ENCODE results near the gene PFKFB3. TPM values are rescaled to one million over a fixed set of nuclear protein-coding genes. Genes with fewer than 3 reads are reported as not detected.

The PFKFB3 gene
- total and polyA plus RNA-seq, 2 of the 13 experiments (the other 11 are each of a cell fraction or from before 2014, with no cell fraction given) = 1.2 to 13.3 TPM

GRCh38 chr10:6174201-6174874, 28.4 kb upstream of the PFKFB3 start:
- in situ Hi-C loops (cut with HindIII; ENCODE audit: extremely low pct_ligation_motif_present, low pct_unique_long_range_greater_than_20kb) = loop anchor here (10.0 kb wide), 1 partner anchor 230 kb away; no protein-coding TSS in a partner anchor
- no TSS peak for BruUV-seq (replicated peaks)
- Histone ChIP-seq H3K9me3 (ENCODE audit: low read length) (no peaks in the 10 kb centered on the region), H3K27ac (ENCODE audit: extremely low read length, insufficient read depth, low read length) (no peak overlapping the region), H2AFZ (ENCODE audit: low read length) (no peak overlapping the region), H3K27me3 (ENCODE audit: control insufficient read depth in 1 of 2, insufficient read depth in 2 of 2, low read length in 2 of 2) (peaks cover 0 to 7% of the 10 kb centered on the region in 2 experiments; a peak in 1 of 5 replicates), H3K9ac (ENCODE audit: insufficient read depth, low read depth, low read length) (no peak overlapping the region), H3K4me1 (ENCODE audit: insufficient read depth, low read length) (peaks cover 17% of the 10 kb centered on the region), H4K20me1 (ENCODE audit: insufficient read depth, low read length) (no peaks in the 10 kb centered on the region), H3K79me2 (ENCODE audit: insufficient read depth, low read length) (no peaks in the 10 kb centered on the region), H3K4me3 (replicated peaks in 1 of 3; ENCODE audit: insufficient read depth in 1 of 3, low read depth in 2 of 3, low read length in 3 of 3) (no peak overlapping the region), H3K36me3 (replicated peaks in 1 of 2; ENCODE audit: control insufficient read depth in 1 of 2, insufficient read depth in 2 of 2, low read length in 2 of 2) (no peaks in the 10 kb centered on the region), H3K4me2 (ENCODE audit: low read depth, low read length) (no peak overlapping the region)
- TF ChIP-seq CCDC6 (CRISPR knock-in tag; IDR thresholded peaks at IDR 0.05) = no peak
- no peak for TF ChIP-seq MYC (CRISPR knock-in tag; IDR thresholded peaks at IDR 0.05; ENCODE audit: borderline replicate concordance)
- TF ChIP-seq ZNF777 (CRISPR knock-in tag; IDR thresholded peaks at IDR 0.05) = no peak
- TF ChIP-seq ZNF549 (CRISPR knock-in tag; IDR thresholded peaks at IDR 0.05) = no peak
- DNase-seq (ENCODE audit: low spot score) (no peak), ATAC-seq (no peak), FAIRE-seq (no peak)
- intact Hi-C loops (cut with micrococcal nuclease; ENCODE audit: unreplicated experiment) = no loop called here
- CTCF ChIA-PET (ENCODE audit: low intra/inter-chr PET ratio, low total read pairs) = no interaction called here
- POLR2A ChIA-PET = no interaction called here
- WGBS (ENCODE audit: low lambda C conversion rate) = 72% methylated on average over 18 of the region's 22 CpGs

DNA sequence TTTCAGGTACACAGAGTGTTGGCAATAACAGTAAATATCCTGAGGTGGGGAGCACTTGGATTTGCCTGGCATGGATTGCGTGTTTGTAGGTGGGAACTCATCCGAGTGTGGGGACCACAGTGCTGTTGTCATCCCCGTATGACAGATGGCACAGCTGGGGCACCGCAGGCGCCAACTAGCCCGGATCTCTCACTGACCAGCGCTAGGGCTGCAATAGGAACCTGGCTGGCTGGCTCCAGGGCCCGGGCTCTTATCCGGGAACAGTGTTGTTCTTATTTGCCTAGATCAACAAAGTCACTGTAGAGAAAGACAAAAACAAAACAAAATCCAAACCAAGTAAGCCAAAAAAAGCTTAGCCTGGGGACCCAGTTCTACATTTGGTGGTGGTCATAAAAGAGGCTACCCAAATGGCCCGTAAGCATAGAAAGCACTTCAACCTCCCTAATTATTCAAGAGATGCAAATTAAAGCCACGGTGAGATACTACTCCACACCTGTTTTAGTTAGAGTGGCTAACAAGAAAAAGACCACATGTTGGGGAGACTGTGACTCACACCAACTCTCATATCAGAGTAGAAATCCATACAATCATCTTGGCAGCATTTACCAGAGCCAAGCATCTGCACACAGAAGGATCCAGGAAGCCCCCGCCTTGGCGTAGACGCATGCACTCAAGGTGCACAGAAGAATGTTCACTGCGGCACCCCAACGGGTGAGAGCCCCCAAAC, 27.2 kb upstream of the PFKFB3 start:
- Histone ChIP-seq H2AFZ (ENCODE audit: low read length) (no peak overlapping the region), H3K27ac (ENCODE audit: extremely low read length, insufficient read depth, low read length) (no peak overlapping the region), H3K36me3 (replicated peaks in 1 of 2; ENCODE audit: control insufficient read depth in 1 of 2, insufficient read depth in 2 of 2, low read length in 2 of 2) (no peaks in the 10 kb centered on the region), H3K9me3 (ENCODE audit: low read length) (no peaks in the 10 kb centered on the region), H3K4me1 (ENCODE audit: insufficient read depth, low read length) (peaks cover 10% of the 10 kb centered on the region), H3K4me2 (ENCODE audit: low read depth, low read length) (no peak overlapping the region), H3K4me3 (replicated peaks in 1 of 3; ENCODE audit: insufficient read depth in 1 of 3, low read depth in 2 of 3, low read length in 3 of 3) (no peak overlapping the region), H3K79me2 (ENCODE audit: insufficient read depth, low read length) (no peaks in the 10 kb centered on the region), H3K9ac (ENCODE audit: insufficient read depth, low read depth, low read length) (no peak overlapping the region), H3K27me3 (ENCODE audit: control insufficient read depth in 1 of 2, insufficient read depth in 2 of 2, low read length in 2 of 2) (peaks cover 0 to 7% of the 10 kb centered on the region in 2 experiments; a peak in 1 of 5 replicates), H4K20me1 (ENCODE audit: insufficient read depth, low read length) (no peaks in the 10 kb centered on the region)
- DNase-seq (ENCODE audit: low spot score) (no peak), ATAC-seq (no peak), FAIRE-seq (no peak)
- BruUV-seq (replicated peaks) = no TSS peak
- in situ Hi-C loops (cut with HindIII; ENCODE audit: extremely low pct_ligation_motif_present, low pct_unique_long_range_greater_than_20kb) (loop anchor here (10.0 kb wide), 1 partner anchor 229 kb away; no protein-coding TSS in a partner anchor), intact Hi-C loops (cut with micrococcal nuclease; ENCODE audit: unreplicated experiment) (no loop called here)
- CTCF ChIA-PET (ENCODE audit: low intra/inter-chr PET ratio, low total read pairs) = no interaction called here
- POLR2A ChIA-PET = no interaction called here
- WGBS (ENCODE audit: low lambda C conversion rate) = 59% methylated on average over 16 of the region's 16 CpGs
- TF ChIP-seq GPN1 (CRISPR knock-in tag; IDR thresholded peaks at IDR 0.05; ENCODE audit: borderline replicate concordance) = no peak
- TF ChIP-seq, protein P1, sequence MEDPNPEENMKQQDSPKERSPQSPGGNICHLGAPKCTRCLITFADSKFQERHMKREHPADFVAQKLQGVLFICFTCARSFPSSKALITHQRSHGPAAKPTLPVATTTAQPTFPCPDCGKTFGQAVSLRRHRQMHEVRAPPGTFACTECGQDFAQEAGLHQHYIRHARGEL (CRISPR knock-in tag; IDR thresholded peaks at IDR 0.05) = no peak
- no peak for TF ChIP-seq TAF15 (IDR thresholded peaks at IDR 0.05; ENCODE audit: low read depth, low read length, poor library complexity, severe bottlenecking)
- TF ChIP-seq, protein P2, sequence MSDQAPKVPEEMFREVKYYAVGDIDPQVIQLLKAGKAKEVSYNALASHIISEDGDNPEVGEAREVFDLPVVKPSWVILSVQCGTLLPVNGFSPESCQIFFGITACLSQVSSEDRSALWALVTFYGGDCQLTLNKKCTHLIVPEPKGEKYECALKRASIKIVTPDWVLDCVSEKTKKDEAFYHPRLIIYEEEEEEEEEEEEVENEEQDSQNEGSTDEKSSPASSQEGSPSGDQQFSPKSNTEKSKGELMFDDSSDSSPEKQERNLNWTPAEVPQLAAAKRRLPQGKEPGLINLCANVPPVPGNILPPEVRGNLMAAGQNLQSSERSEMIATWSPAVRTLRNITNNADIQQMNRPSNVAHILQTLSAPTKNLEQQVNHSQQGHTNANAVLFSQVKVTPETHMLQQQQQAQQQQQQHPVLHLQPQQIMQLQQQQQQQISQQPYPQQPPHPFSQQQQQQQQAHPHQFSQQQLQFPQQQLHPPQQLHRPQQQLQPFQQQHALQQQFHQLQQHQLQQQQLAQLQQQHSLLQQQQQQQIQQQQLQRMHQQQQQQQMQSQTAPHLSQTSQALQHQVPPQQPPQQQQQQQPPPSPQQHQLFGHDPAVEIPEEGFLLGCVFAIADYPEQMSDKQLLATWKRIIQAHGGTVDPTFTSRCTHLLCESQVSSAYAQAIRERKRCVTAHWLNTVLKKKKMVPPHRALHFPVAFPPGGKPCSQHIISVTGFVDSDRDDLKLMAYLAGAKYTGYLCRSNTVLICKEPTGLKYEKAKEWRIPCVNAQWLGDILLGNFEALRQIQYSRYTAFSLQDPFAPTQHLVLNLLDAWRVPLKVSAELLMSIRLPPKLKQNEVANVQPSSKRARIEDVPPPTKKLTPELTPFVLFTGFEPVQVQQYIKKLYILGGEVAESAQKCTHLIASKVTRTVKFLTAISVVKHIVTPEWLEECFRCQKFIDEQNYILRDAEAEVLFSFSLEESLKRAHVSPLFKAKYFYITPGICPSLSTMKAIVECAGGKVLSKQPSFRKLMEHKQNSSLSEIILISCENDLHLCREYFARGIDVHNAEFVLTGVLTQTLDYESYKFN (CRISPR knock-in tag; conservative IDR thresholded peaks at IDR 0.05) = no peak
- TF ChIP-seq RCOR2 (CRISPR knock-in tag; IDR thresholded peaks at IDR 0.05) = no peak
- no peak for TF ChIP-seq RNF2 (conservative IDR thresholded peaks at IDR 0.05; ENCODE audit: low read depth)
- TF ChIP-seq ZNF512 (CRISPR knock-in tag; IDR thresholded peaks at IDR 0.05) = no peak
